SU-DHL-6 (cell line): ENCODE data around the gene IFIT2.

Experiments
- EZH2phosphoT487 ChIP-seq: fragments of 200-600 bp; sonication (generic), shearing (Covaris generic); conservative IDR thresholded peaks from 2 replicates; pipeline ENCODE4 v1.6.1; 2018; ENCODE audit warnings: mild to moderate bottlenecking, antibody characterized with exemption, low read length, moderate library complexity, mixed read lengths
- TF ChIP-seq, protein P1 (sequence below): fragments of 200-600 bp; sonication (generic); IDR thresholded peaks from one replicate; pipeline ENCODE4 v1.5.1; 2017; ENCODE audit warnings: antibody characterized with exemption, mild to moderate bottlenecking, low read length, moderate library complexity; ENCODE audit not compliant: insufficient read depth, poor library complexity, severe bottlenecking

DNA sequence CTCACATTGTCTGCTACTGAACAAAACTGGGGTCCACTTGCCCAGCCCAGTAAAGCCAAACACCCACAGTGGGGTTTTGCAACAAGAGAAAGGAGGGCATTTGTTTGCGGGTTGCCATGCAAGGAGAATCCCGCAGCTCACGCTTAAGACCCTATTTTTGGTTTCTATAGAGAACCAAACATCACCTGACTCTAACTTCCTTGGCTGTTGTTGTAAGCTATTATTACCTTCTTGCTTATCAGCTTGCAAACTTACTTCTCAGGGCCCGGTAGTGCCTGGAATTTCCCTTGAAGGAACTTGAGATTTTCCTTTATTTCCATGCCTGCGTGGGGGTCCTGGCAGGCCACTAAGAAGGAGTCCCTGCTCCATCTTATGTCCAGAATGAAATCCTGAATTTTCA is 46.6 kb downstream of the IFIT2 start:
- TF ChIP-seq, protein P1, sequence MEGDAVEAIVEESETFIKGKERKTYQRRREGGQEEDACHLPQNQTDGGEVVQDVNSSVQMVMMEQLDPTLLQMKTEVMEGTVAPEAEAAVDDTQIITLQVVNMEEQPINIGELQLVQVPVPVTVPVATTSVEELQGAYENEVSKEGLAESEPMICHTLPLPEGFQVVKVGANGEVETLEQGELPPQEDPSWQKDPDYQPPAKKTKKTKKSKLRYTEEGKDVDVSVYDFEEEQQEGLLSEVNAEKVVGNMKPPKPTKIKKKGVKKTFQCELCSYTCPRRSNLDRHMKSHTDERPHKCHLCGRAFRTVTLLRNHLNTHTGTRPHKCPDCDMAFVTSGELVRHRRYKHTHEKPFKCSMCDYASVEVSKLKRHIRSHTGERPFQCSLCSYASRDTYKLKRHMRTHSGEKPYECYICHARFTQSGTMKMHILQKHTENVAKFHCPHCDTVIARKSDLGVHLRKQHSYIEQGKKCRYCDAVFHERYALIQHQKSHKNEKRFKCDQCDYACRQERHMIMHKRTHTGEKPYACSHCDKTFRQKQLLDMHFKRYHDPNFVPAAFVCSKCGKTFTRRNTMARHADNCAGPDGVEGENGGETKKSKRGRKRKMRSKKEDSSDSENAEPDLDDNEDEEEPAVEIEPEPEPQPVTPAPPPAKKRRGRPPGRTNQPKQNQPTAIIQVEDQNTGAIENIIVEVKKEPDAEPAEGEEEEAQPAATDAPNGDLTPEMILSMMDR: no peak
- TF ChIP-seq EZH2phosphoT487: no peak
